Endothelial cell of umbilical vein (primary cell): Measurements from ENCODE around the gene SPINK1.
"Not testable (repeated sequence)": the region's sequence is repeated elsewhere in the genome, so short reads cannot be mapped to it uniquely, and the experiment has no call there.

Experiments
- EZH2 ChIP-seq: IDR thresholded peaks from 2 replicates; pipeline ENCODE4 v1.6.1; 2012; ENCODE audit warnings: borderline replicate concordance, low read depth, mild to moderate bottlenecking, moderate library complexity, low read length, inconsistent platforms; ENCODE audit not compliant: severe bottlenecking
- GATA2 ChIP-seq: IDR thresholded peaks from 2 replicates; pipeline ENCODE4 v1.7.0; 2011; ENCODE audit warnings: low read depth, mild to moderate bottlenecking, moderate library complexity, mixed read lengths, low read length; ENCODE audit not compliant: insufficient read length, insufficient read depth
- JUN ChIP-seq: IDR thresholded peaks from 2 replicates; pipeline ENCODE4 v1.6.1; 2011; ENCODE audit warnings: borderline replicate concordance, low read depth; ENCODE audit not compliant: insufficient read length, insufficient read depth
- POLR2A ChIP-seq: IDR thresholded peaks from 2 replicates; pipeline ENCODE4 v1.6.1; 2012; ENCODE audit warnings: low read depth, mild to moderate bottlenecking, control low read depth, low read length
- POLR2AphosphoS5 ChIP-seq: IDR thresholded peaks from 2 replicates; pipeline ENCODE4 v1.6.1; 2012; ENCODE audit warnings: low read depth, mild to moderate bottlenecking, control low read depth, low read length, moderate library complexity; ENCODE audit not compliant: insufficient read depth
- TF ChIP-seq, protein P1 (sequence below): IDR thresholded peaks from 2 replicates; pipeline ENCODE4 v1.6.1; 2011; ENCODE audit not compliant: insufficient read depth, insufficient read length
- TF ChIP-seq, protein P2 (sequence below), 2 donors: IDR thresholded peaks; 1 replicate in 1 of 2; 2 replicates in 1 of 2; pipeline ENCODE4 v1.5.1; 2011; ENCODE audit warnings: low read length in 2 of 2, mild to moderate bottlenecking in 2 of 2, moderate library complexity in 2 of 2, control low read depth in 1 of 2, inconsistent platforms in 1 of 2, low read depth in 1 of 2; ENCODE audit not compliant: insufficient read depth in 1 of 2; ENCODE audit errors: extremely low read depth in 1 of 2

DNA sequence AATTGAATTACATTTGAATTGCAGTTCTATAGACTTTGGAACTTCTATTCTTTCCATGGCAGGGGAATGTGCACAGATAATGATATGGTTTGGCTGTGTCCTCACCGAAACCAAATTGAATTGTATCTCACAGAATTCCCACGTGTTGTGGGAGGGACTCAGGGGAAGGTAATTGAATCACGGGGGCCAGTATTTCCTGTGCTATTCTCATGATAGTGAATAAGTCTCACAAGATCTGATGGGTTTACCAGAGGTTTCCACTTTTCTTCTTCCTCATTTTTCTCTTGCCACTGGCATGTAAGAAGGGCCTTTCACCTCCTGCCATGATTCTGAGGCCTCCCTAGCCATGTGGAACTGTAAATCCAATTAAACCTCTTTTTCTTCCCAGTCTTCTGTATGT, 28.3 kb downstream of the SPINK1 start:
- TF ChIP-seq, protein P1, sequence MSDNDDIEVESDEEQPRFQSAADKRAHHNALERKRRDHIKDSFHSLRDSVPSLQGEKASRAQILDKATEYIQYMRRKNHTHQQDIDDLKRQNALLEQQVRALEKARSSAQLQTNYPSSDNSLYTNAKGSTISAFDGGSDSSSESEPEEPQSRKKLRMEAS = not testable (repeated sequence)
- TF ChIP-seq POLR2A, POLR2AphosphoS5, GATA2, JUN, EZH2: not testable (repeated sequence)
- TF ChIP-seq, protein P2, sequence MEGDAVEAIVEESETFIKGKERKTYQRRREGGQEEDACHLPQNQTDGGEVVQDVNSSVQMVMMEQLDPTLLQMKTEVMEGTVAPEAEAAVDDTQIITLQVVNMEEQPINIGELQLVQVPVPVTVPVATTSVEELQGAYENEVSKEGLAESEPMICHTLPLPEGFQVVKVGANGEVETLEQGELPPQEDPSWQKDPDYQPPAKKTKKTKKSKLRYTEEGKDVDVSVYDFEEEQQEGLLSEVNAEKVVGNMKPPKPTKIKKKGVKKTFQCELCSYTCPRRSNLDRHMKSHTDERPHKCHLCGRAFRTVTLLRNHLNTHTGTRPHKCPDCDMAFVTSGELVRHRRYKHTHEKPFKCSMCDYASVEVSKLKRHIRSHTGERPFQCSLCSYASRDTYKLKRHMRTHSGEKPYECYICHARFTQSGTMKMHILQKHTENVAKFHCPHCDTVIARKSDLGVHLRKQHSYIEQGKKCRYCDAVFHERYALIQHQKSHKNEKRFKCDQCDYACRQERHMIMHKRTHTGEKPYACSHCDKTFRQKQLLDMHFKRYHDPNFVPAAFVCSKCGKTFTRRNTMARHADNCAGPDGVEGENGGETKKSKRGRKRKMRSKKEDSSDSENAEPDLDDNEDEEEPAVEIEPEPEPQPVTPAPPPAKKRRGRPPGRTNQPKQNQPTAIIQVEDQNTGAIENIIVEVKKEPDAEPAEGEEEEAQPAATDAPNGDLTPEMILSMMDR (IDR thresholded peaks at IDR 0.05; ENCODE audit: extremely low read depth in 1 of 2, insufficient read depth in 1 of 2, low read depth in 1 of 2, low read length in 2 of 2) = not testable (repeated sequence)
